SK-N-MC (cell line): ENCODE results near the gene KIAA1958.
"Not testable (repeated sequence)": the region's sequence is repeated elsewhere in the genome, so short reads cannot be mapped to it uniquely, and the experiment has no call there.

Experiments used
- DNase-seq: peaks from one replicate; pipeline ENCODE4 v3.0.0-alpha.2; 2011; ENCODE audit warnings: low read depth, low spot score
- H3K27ac ChIP-seq: fragments of 200-600 bp; sonication (generic); 2 replicates; pipeline ENCODE4 v1.5.1; 2016; ENCODE audit warnings: mixed run types
- H3K36me3 ChIP-seq: fragments of 200-600 bp; sonication (generic); 2 replicates; pipeline ENCODE4 v1.6.1; 2017; ENCODE audit warnings: antibody characterized with exemption, low read length, mixed read lengths; ENCODE audit not compliant: insufficient read depth
- H3K4me3 ChIP-seq: fragments of 200-600 bp; sonication (generic); 2 replicates; pipeline ENCODE4 v1.5.1; 2016
- H3K9ac ChIP-seq: fragments of 200-600 bp; sonication (generic); 2 replicates; pipeline ENCODE4 v1.8.0; 2017; ENCODE audit warnings: mixed run types, mixed read lengths; ENCODE audit not compliant: insufficient read length
- H3K9me3 ChIP-seq: fragments of 200-600 bp; sonication (generic); 2 replicates; pipeline ENCODE4 v1.6.1; 2017; ENCODE audit warnings: low read depth, mild to moderate bottlenecking, antibody characterized with exemption, low read length, moderate library complexity, mixed read lengths
- EZH2 ChIP-seq: fragments of 200-600 bp; sonication (generic); IDR thresholded peaks from one replicate; pipeline ENCODE4 v1.6.1; 2017; ENCODE audit warnings: antibody characterized with exemption
- FOXP2 ChIP-seq: optimal IDR thresholded peaks from 2 replicates; pipeline ENCODE3; 2011; ENCODE audit warnings: mild to moderate bottlenecking, moderate library complexity; ENCODE audit not compliant: insufficient read depth; ENCODE audit errors: extremely low read length, control extremely low read depth
- POLR2AphosphoS5 ChIP-seq: IDR thresholded peaks from 2 replicates; pipeline ENCODE4 v1.6.1; 2012; ENCODE audit warnings: mild to moderate bottlenecking, low read depth, low read length, borderline replicate concordance

Gene KIAA1958

GRCh38 chr9:112574008-112574407, 87.4 kb downstream of the KIAA1958 start:
- no peak for DNase-seq
- no peak overlapping the region for H3K27ac ChIP-seq
- no peak overlapping the region for H3K4me3 ChIP-seq
- H3K36me3 ChIP-seq = peaks cover 37% of the 10 kb centered on the region
- H3K9me3 ChIP-seq = no peaks in the 10 kb centered on the region
- H3K9ac ChIP-seq = no peak overlapping the region
- TF ChIP-seq POLR2AphosphoS5 (no peak), FOXP2 (no peak), EZH2 (no peak)

GRCh38 chr9:112575107-112575506, 88.5 kb downstream of the KIAA1958 start:
- Histone ChIP-seq H3K4me3 (no peak overlapping the region), H3K9me3 (no peaks in the 10 kb centered on the region), H3K9ac (no peak overlapping the region), H3K36me3 (peaks cover 37% of the 10 kb centered on the region), H3K27ac (no peak overlapping the region)
- TF ChIP-seq FOXP2 (no peak), EZH2 (no peak), POLR2AphosphoS5 (no peak)
- no peak for DNase-seq

GRCh38 chr9:112581469-112582176, 95.0 kb downstream of the KIAA1958 start:
- H3K27ac ChIP-seq = no peak overlapping the region
- H3K36me3 ChIP-seq = peaks cover 3% of the 10 kb centered on the region
- H3K4me3 ChIP-seq = no peak overlapping the region
- no peak for DNase-seq
- no peak overlapping the region for H3K9ac ChIP-seq
- no peaks in the 10 kb centered on the region for H3K9me3 ChIP-seq
- no peak for TF ChIP-seq EZH2
- TF ChIP-seq POLR2AphosphoS5 = no peak
- no peak for TF ChIP-seq FOXP2

- no peak for DNase-seq
- no peak overlapping the region for H3K27ac ChIP-seq
- no peak overlapping the region for H3K4me3 ChIP-seq
- H3K9me3 ChIP-seq = no peaks in the 10 kb centered on the region
- no peak for TF ChIP-seq FOXP2
- no peak for TF ChIP-seq POLR2AphosphoS5
- no peak for TF ChIP-seq EZH2
- H3K36me3 ChIP-seq = no peaks in the 10 kb centered on the region
- H3K9ac ChIP-seq = no peak overlapping the region
These were observed 96.0 kb downstream of the KIAA1958 start for GRCh38 chr9:112582371-112583262.

DNA sequence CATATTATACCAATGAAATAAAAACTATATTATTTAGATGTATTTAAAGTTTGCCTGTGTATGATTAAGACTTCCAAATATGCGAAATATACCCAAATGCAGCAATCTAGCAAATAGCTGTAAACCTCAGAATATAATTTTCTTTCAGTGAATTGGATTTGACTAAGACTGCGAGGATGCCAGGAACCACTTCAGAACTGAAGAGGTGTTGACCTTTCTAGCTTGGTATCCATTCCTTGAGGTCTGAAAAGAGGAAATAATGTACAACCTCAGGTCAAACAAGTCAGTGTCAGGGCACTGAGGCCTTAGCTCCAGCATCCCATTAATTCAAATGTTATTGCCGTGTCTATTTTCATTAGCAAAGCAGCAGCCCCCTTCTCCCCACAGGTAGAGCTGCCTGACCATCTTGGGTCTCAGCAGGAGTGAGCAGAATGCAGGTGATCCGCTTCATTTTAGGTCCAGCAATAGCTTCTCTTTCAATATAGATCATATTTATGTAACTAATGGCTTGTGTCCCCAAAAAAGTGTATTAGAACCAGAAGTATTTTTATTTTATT, 100.0 kb downstream of the KIAA1958 start:
- H3K27ac ChIP-seq = no peak overlapping the region
- H3K4me3 ChIP-seq = no peak overlapping the region
- H3K9ac ChIP-seq = no peak overlapping the region
- no peaks in the 10 kb centered on the region for H3K36me3 ChIP-seq
- no peaks in the 10 kb centered on the region for H3K9me3 ChIP-seq
- no peak for DNase-seq
- no peak for TF ChIP-seq FOXP2
- no peak for TF ChIP-seq POLR2AphosphoS5
- no peak for TF ChIP-seq EZH2

DNA sequence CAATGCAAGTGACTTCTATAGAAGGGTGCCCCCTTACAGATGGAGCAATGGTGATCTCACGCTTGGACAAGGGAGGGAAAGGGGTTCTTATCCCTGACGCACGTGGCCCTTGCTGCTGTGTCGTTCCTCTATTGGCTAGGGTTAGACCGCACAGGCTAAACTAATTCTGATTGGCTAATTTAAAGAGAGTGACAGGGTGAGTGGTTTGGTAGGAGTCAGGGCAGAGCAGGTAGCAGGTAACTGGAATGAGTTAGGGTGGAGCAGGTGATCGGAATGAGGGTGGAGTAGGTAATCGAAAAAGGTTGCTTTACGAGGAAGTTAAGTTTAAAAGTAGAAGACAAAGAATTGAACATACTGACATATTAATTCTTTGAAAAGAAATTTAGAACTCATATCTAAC, 105.2 kb downstream of the KIAA1958 start:
- H3K36me3 ChIP-seq = not testable (repeated sequence)

GRCh38 chr9:112599732-112600131, 113.1 kb downstream of the KIAA1958 start:
- Histone ChIP-seq H3K9me3 (no peaks in the 10 kb centered on the region), H3K4me3 (peak overlapping the region; percentile 40), H3K27ac (peak overlapping the region; percentile 81), H3K36me3 (no peaks in the 10 kb centered on the region), H3K9ac (no peak overlapping the region)
- no peak for DNase-seq
- TF ChIP-seq EZH2 (no peak), POLR2AphosphoS5 (no peak), FOXP2 (no peak)

More for the DNA sequence above, 105.2 kb downstream of the KIAA1958 start:
- H3K4me3 ChIP-seq, H3K9me3 ChIP-seq, H3K27ac ChIP-seq, H3K9ac ChIP-seq, DNase-seq: not testable (repeated sequence)

DNA sequence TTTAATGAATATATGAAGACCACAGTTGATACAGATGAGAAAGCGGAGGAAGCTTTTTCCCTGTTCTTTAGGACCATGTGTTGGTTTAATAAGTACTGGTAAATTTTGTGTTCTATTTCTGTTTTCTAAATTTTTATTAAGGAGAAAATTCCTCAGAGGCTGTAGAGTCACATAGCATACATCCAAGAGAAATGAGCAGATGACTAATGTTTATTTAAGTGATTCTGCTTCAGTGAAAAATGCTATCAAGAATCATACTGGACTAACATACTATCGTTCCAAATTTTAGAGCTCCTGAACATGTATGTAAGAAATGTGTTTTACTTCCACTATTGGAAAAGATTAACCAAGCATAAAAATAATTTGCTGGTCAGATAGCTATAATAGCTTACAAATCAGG, 115.0 kb downstream of the KIAA1958 start:
- Histone ChIP-seq H3K27ac (peak overlapping the region; percentile 27; the same call in 1 of the 2 replicates), H3K36me3 (no peaks in the 10 kb centered on the region), H3K9ac (no peak overlapping the region), H3K9me3 (no peaks in the 10 kb centered on the region), H3K4me3 (no peak overlapping the region)
- no peak for DNase-seq
- TF ChIP-seq FOXP2 (no peak), POLR2AphosphoS5 (no peak), EZH2 (no peak)
